Calu3 (cell line): ENCODE data around the gene GTPBP10. TPM values are rescaled to one million over a fixed set of nuclear protein-coding genes. Genes with fewer than 3 reads are reported as not detected.

Experiments
- BruUV-seq: library from RNA; stranded (reverse); fragments of 400-500 nt; replicated peaks from 2 replicates; lab custom pipeline; 2021; lab: Mats Ljungman, UMichigan
- CTCF ChIA-PET: fragments of 300-600 bp; sonication (Branson Sonifier 250); formaldehyde crosslinking; loops from one replicate; lab custom pipeline; 2022; ENCODE audit warnings: antibody characterized with exemption; lab: Charles Lee
- DNase-seq: peaks from one replicate; pipeline ENCODE4 v3.0.0; 2022
- H3K27ac Mint-ChIP-seq: one replicate; pipeline ENCODE4 v1.8.0; 2022; ENCODE audit warnings: mixed read lengths; ENCODE audit not compliant: unreplicated experiment
- H3K27me3 Mint-ChIP-seq: one replicate; pipeline ENCODE4 v1.8.0; 2022; ENCODE audit warnings: mixed read lengths; ENCODE audit not compliant: unreplicated experiment
- H3K36me3 Mint-ChIP-seq: one replicate; pipeline ENCODE4 v1.8.0; 2022; ENCODE audit warnings: mild to moderate bottlenecking, moderate library complexity, mixed read lengths; ENCODE audit not compliant: insufficient read depth, unreplicated experiment
- H3K4me1 Mint-ChIP-seq: one replicate; pipeline ENCODE4 v1.8.0; 2022; ENCODE audit warnings: mild to moderate bottlenecking, low read depth, mixed read lengths; ENCODE audit not compliant: unreplicated experiment
- H3K4me3 Mint-ChIP-seq: one replicate; pipeline ENCODE4 v1.8.0; 2022; ENCODE audit warnings: mild to moderate bottlenecking, low read depth, moderate library complexity, mixed read lengths; ENCODE audit not compliant: unreplicated experiment
- H3K9me3 Mint-ChIP-seq: one replicate; pipeline ENCODE4 v1.8.0; 2022; ENCODE audit warnings: low read depth, mixed read lengths; ENCODE audit not compliant: unreplicated experiment
- intact Hi-C: fragments of 100-400 bp; cut with micrococcal nuclease; formaldehyde crosslinking; loops from one replicate; pipeline ENCODE4 v1.10.0; 2022; ENCODE audit not compliant: unreplicated experiment
- total RNA-seq: library from RNA; stranded (reverse); gene quantifications from 2 replicates; pipeline ENCODE4 v1.2.3, GENCODE V29; 2022
- TF ChIP-seq, protein P1 (sequence below): fragments of 200-600 bp; IDR thresholded peaks from one replicate; pipeline ENCODE4 v1.8.0; 2022; ENCODE audit warnings: antibody characterized with exemption; ENCODE audit not compliant: unreplicated experiment

GTPBP10 gene
- total RNA-seq, 1 experiment from 2014 or later: 22.5 TPM

DNA sequence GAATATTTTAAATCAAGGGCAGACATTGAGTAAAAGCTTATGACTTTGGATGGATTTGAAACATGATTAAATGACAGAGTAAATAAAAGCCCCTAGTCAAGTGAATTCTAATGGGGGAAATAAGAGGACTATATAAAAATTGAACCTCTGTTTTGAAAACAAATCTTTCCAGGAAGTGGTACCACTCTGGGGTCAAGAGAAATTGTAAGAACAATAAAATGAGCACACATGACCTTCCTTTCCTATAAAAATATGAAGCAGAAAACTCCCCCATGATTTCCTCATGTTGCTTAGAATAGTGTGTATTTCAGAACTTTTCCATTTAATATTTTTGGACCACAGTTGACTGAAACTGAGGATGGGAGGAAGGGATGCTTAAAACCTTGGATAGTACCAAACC lies 44.4 kb downstream of the GTPBP10 start:
- intact Hi-C loops: no loop called here
- H3K27me3 Mint-ChIP-seq: no peaks in the 10 kb centered on the region
- H3K9me3 Mint-ChIP-seq: peaks cover 6% of the 10 kb centered on the region
- no peaks in the 10 kb centered on the region for H3K4me1 Mint-ChIP-seq
- BruUV-seq: no TSS peak
- no peak for DNase-seq
- TF ChIP-seq, protein P1, sequence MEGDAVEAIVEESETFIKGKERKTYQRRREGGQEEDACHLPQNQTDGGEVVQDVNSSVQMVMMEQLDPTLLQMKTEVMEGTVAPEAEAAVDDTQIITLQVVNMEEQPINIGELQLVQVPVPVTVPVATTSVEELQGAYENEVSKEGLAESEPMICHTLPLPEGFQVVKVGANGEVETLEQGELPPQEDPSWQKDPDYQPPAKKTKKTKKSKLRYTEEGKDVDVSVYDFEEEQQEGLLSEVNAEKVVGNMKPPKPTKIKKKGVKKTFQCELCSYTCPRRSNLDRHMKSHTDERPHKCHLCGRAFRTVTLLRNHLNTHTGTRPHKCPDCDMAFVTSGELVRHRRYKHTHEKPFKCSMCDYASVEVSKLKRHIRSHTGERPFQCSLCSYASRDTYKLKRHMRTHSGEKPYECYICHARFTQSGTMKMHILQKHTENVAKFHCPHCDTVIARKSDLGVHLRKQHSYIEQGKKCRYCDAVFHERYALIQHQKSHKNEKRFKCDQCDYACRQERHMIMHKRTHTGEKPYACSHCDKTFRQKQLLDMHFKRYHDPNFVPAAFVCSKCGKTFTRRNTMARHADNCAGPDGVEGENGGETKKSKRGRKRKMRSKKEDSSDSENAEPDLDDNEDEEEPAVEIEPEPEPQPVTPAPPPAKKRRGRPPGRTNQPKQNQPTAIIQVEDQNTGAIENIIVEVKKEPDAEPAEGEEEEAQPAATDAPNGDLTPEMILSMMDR: no peak
- no peak overlapping the region for H3K27ac Mint-ChIP-seq
- H3K4me3 Mint-ChIP-seq: no peak overlapping the region
- peaks cover 9% of the 10 kb centered on the region for H3K36me3 Mint-ChIP-seq
- CTCF ChIA-PET: interaction anchor here (0.6 kb wide), 1 partner anchor 1336 kb away, joined by 4 read pairs; no protein-coding TSS in a partner anchor

DNA sequence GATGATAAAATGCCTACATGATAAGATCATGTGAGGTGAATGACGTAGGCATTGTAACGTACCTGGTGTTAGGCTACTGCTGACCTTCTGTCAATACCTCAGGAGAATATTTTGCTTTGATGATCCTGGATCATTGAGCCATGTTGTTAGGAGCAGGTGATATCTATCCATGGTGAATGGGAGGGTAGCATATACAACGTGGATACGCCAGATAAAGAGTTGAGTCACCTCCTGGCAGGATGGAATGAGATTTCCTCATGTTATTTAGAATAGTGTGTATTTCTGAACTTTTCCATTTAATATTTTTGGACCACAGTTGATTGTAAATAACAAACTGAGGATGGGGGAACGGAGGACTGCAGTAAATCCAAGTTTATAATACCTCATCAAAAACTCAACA lies 45.0 kb downstream of the GTPBP10 start:
- H3K27me3 Mint-ChIP-seq: no peaks in the 10 kb centered on the region
- H3K4me1 Mint-ChIP-seq: no peaks in the 10 kb centered on the region
- CTCF ChIA-PET: interaction anchor here (0.6 kb wide), 1 partner anchor 1944 kb away, joined by 3 read pairs; no protein-coding TSS in a partner anchor
- H3K36me3 Mint-ChIP-seq: peaks cover 5% of the 10 kb centered on the region
- H3K27ac Mint-ChIP-seq: no peak overlapping the region
- no peak for DNase-seq
- intact Hi-C loops: no loop called here
- TF ChIP-seq, protein P1: no peak
- H3K9me3 Mint-ChIP-seq: peaks cover 6% of the 10 kb centered on the region
- no peak overlapping the region for H3K4me3 Mint-ChIP-seq
- no TSS peak for BruUV-seq

DNA sequence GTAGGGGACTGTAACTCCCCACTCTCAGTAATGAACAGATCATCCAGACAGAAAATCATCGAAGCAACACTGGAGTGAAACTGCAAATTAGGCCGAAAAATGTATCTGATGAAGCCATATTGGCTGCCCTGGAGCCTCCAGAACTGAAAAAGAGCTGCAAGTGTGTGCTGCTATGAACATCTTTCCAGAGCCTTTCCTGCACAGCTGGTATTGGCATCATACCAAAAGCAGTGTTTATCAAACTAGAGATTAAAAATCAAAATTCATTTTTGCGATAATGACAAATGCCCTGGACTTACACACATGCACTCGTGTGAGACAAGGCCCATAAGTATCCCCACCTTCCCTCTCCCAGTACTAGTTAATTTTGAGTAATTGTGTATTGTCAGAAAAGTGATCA lies 49.9 kb downstream of the GTPBP10 start:
- Mint-ChIP-seq H3K9me3 (peaks cover 11% of the 10 kb centered on the region), H3K4me3 (no peak overlapping the region), H3K36me3 (peaks cover 5% of the 10 kb centered on the region), H3K27ac (no peak overlapping the region), H3K27me3 (no peaks in the 10 kb centered on the region), H3K4me1 (no peaks in the 10 kb centered on the region)
- CTCF ChIA-PET: no interaction called here
- no peak for DNase-seq
- intact Hi-C loops: no loop called here
- TF ChIP-seq, protein P1: no peak
- no TSS peak for BruUV-seq

DNA sequence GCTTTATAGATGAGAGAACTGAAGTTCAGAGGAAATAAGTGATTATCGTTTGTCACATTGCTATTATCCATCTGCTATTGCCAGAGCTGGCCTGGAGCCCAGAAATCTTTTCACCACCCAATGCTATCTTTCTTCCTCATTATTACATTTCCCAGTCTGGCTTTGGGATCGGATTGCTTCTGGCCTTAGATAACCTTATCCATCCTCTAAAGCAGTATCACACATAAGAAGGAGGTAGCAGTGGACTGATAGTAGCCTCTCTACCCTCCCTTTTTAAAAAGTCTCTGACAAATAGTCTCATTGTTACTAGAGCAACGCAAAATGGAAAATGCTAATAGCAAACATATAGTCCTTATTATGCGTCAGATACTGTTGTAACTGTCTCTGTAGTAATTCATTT lies 55.5 kb downstream of the GTPBP10 start:
- CTCF ChIA-PET: no interaction called here
- H3K4me1 Mint-ChIP-seq: peaks cover under 1% of the 10 kb centered on the region
- H3K27me3 Mint-ChIP-seq: no peaks in the 10 kb centered on the region
- no peak overlapping the region for H3K27ac Mint-ChIP-seq
- TF ChIP-seq, protein P1: no peak
- intact Hi-C loops: no loop called here
- no TSS peak for BruUV-seq
- peaks cover 5% of the 10 kb centered on the region for H3K9me3 Mint-ChIP-seq
- H3K4me3 Mint-ChIP-seq: no peak overlapping the region
- H3K36me3 Mint-ChIP-seq: peaks cover 11% of the 10 kb centered on the region
- DNase-seq: no peak
